OCI-M1 (cell line): Measurements from ENCODE around the gene OXCT2.

Experiments
- DNase-seq: peaks from one replicate; lab custom pipeline; 2025; lab: John Stamatoyannopoulos, UW

The OXCT2 gene

DNA sequence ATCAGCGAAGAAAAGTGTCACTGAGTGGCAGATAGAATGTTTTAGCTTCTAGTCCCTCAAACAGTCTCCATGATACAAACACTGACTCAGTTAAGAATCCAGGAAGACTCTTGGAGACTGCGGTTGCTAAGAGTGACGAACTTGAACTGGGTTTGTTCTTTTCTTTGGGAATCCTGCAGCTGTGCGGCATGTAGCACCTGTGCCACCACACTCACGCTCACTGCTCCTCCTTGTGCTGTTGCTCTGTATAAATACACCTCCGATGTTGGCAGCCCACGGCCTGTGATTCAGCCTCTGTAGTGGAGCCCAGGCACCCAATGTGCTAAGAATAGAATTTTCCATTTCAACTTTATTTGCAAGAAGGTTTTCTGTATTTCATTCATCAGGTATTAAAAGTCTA lies 38.0 kb downstream of the OXCT2 start:
- no peak for DNase-seq

- no peak for DNase-seq
Measured at GRCh38 chr1:39732730-39733129, 38.4 kb downstream of the OXCT2 start.

DNA sequence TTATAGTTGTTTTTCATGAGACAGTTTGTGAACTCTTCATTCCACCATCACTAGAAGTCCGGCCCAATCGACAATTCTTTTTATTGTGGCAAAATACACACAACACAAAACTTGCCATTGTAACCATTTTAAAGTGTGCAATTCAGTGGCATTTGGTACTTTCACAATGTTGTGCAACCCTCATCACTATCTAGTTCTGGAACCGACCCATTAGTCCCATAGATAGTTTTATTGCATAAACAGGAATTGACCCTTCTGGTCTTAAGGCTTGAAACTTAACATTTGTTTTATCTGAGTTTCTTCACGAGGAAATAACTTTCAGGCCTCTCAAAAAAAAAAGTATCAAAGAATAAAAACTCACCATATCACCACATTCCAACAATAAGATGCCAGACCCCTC lies 41.3 kb downstream of the OXCT2 start:
- no peak for DNase-seq

- DNase-seq: peak; percentile 5
Measured at GRCh38 chr1:39729030-39729429, 42.1 kb downstream of the OXCT2 start.

DNA sequence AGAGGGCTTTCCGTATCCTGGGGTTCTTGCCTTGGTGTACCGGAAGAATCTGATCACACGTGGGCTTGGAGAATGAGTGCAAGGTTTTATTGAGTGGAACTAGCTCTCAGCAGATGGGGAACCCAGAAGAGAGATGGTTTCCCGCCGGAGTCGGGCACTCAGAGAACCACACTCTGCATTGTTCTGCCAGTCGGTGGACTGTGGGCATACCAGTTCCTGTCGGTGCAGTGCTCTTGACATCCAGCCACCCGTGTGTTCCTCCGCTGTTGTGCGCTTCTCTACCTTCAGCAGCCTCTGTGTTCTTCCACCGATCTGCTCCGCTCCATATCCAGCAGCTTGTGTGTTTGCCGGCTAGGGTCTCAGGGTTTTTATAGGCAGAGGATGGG lies 43.2 kb downstream of the OXCT2 start:
- DNase-seq: no peak

DNA sequence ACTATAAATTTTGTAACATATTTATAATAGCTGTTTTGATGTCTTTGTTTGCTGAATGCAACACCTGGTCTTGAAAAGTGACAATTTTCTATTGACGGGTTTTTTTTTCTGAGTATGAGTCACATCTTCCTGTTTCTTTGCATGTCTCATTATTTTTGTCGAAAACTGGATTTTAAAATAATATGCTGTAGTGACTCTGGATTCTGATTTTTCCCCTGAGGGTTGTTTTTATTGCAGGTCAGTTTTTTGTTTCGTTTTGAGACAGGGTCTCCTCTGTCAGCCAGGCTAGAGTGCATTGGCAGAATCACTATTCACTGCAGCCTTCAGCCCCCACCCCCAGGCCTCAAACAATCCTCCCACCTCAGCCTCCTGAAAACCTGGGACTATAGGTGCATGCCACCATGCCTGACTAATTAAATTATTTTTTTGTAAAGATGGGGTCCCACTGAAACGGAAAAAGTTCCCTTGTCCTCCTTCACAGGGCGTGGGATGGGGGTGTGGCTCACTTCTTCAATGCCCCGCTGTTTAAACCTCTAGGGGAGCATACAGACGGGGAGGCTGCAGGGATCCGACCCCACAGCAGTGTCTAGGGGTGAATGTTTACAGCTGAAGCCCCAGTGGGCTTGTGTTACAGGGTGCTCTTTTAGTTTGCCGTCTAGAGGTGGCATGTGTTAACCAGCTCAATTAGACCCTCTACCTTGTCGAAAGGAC lies 43.8 kb downstream of the OXCT2 start:
- no peak for DNase-seq

DNA sequence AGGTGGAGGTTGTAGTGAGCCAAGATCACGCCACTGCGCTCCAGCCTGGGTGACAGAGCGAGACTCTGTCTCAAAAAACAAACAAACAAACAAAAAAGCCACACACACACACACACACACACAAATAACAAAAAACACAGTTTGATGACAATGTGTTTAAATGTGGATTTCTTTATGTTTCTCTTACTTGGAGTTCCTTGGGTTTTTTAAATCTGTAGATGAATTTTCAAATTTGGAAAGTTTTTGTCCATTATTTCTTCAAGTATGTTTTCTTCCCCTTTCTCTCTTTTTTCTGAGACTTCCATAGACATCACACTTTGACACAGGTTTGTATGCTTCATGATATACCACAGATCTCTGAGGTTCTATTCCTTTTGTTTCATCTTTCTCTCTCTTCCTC lies 44.5 kb downstream of the OXCT2 start:
- no peak for DNase-seq

- no peak for DNase-seq
Measured at GRCh38 chr1:39722495-39722894, 48.7 kb downstream of the OXCT2 start.

DNA sequence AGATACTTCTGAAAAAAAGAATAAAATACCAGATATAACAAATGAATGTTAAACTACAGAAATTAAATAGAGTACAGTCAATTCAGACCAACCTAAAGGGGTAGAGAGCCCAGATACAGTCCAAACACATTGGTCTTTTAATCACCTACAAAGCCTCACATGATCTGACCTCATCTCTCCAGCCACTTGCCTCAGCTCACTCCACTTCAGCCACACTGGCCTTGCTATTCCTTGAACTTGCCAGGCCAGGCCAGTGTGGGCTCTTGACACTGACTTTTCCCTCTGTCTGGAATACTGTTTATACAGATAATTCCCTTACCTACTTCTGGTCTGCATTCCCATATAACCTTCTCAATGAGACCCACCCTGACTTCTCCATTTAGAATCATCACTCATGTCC lies 49.5 kb downstream of the OXCT2 start:
- no peak for DNase-seq

DNA sequence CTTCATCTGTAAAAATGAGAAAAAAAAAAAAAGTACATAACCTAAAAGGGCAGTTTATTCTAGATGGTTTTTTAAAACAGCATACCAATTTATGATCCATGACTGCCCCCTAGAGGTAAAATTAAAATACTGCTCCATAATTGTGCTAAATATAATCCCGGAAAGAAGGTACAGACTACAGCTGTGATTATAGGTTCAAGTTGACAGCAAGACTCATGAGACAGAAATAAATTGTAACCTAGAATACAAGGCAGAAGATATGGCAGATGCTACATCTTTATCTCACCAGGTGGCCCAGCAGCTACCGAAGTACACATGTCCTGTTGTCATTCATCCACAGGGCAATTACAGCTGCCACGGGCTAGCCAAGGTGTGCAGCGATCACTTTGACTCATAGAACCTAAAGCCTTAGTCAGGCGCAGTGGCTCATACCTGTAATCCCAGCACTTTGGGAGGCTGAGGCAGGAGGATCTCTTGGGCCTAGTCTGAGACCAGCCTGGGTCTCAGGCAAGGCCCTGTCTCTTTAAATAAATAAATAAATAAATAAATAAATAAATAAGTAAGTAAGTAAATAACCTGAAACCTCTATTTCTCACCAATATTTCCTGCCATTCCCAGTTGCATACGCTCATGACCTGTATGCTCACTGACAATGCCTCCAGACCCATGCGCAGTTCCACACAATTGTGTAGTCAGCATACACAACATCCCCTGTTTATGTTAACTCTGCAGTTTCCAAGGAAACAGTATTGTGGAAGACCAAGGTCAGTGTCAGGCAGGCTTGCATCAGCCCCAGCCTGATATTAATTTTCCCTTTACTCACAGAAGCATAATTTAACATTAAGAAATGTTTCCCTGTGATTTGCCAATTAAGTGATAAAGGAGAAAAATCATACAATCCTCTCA lies 50.8 kb downstream of the OXCT2 start:
- peak; percentile 83 for DNase-seq
